Lower lobe of right lung (tissue), 2 donors: ENCODE data around the gene CTNNA2. TPM values are rescaled to one million over a fixed set of nuclear protein-coding genes. Genes with fewer than 3 reads are reported as not detected.
"Not testable (repeated sequence)": the region's sequence is repeated elsewhere in the genome, so short reads cannot be mapped to it uniquely, and the experiment has no call there.

Experiments used
- ATAC-seq, 2 donors: fragments of 200-7000 bp; cut with Tn5 transposase; one replicate each; pipeline ENCODE4 v1.9.1; 2020 to 2022; ENCODE audit warnings: mild to moderate bottlenecking in 2 of 2, moderate library complexity in 2 of 2
- DNase-seq: peaks from one replicate; pipeline ENCODE4 v3.0.0-alpha.2; 2020
- H3K27ac ChIP-seq: fragments of 200-600 bp; one replicate; pipeline ENCODE4 v1.8.0; 2022
- H3K27me3 ChIP-seq: fragments of 200-600 bp; one replicate; pipeline ENCODE4 v1.8.0; 2022; ENCODE audit warnings: low read depth
- H3K36me3 ChIP-seq: fragments of 200-600 bp; one replicate; pipeline ENCODE4 v1.8.0; 2022; ENCODE audit warnings: mild to moderate bottlenecking
- H3K4me1 ChIP-seq: fragments of 200-600 bp; one replicate; pipeline ENCODE4 v1.8.0; 2022
- H3K4me3 ChIP-seq: fragments of 200-600 bp; one replicate; pipeline ENCODE4 v1.8.0; 2022; ENCODE audit warnings: mild to moderate bottlenecking
- H3K9me3 ChIP-seq: fragments of 200-600 bp; one replicate; pipeline ENCODE4 v1.8.0; 2022
- CTCF ChIP-seq: fragments of 200-600 bp; IDR thresholded peaks from one replicate; pipeline ENCODE4 v1.8.0; 2022; ENCODE audit warnings: antibody characterized with exemption, mild to moderate bottlenecking
- intact Hi-C: fragments of 100-400 bp; cut with DNase I; formaldehyde crosslinking; loops from one replicate; pipeline ENCODE4 v1.11.0; 2022
- total RNA-seq: library from RNA; stranded (reverse); fragmentation: NEBNext Ultra II Directional; extraction: Animal tissue kit (Norgen Biotek cat#: 25700); gene quantifications from one replicate; pipeline ENCODE4 v1.2.1, GENCODE V29; 2021
- donor health status: DM: no; HTN: yes; CAD: no; lungs with severe emphysema.

CTNNA2 gene
- total RNA-seq, 1 donor from 2014 or later, result not detected

DNA sequence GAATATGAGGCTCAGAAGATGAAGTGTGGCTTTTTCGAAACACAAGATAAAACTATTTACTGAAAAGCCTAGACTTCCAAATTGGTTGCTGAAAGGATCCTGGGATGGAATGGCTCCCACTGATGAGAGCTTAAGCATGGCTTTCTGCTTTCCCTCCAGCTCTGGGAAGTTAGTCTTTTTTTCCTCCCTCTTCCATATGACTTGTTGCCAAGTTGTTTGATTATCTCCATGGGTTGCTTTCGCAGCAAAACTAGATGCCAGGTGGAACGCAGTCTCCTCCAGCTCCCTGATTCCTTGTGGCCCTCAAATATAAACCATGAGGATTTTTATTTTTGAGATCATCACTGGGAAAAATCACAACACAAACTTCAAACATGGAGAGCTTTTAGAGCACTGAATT is 515.2 kb downstream of the CTNNA2 start:
- intact Hi-C loops, result no loop called here
- no peak for ATAC-seq
- DNase-seq, result no peak

GRCh38 chr2:80028584-80028983 is 515.7 kb downstream of the CTNNA2 start:
- Histone ChIP-seq H3K27me3 (no peaks in the 10 kb centered on the region), H3K27ac (no peak overlapping the region), H3K36me3 (no peaks in the 10 kb centered on the region), H3K4me1 (no peaks in the 10 kb centered on the region), H3K4me3 (no peak overlapping the region), H3K9me3 (no peaks in the 10 kb centered on the region)
- intact Hi-C loops, result no loop called here
- no peak for ATAC-seq
- DNase-seq, result no peak
- no peak for TF ChIP-seq CTCF

More for the DNA sequence above, 515.2 kb downstream of the CTNNA2 start:
- no peak overlapping the region for H3K4me3 ChIP-seq
- no peaks in the 10 kb centered on the region for H3K4me1 ChIP-seq
- H3K36me3 ChIP-seq, result no peaks in the 10 kb centered on the region
- no peak for TF ChIP-seq CTCF
- no peaks in the 10 kb centered on the region for H3K27me3 ChIP-seq
- no peak overlapping the region for H3K27ac ChIP-seq
- H3K9me3 ChIP-seq, result no peaks in the 10 kb centered on the region

GRCh38 chr2:80030135-80030534 is 517.3 kb downstream of the CTNNA2 start:
- H3K9me3 ChIP-seq, result no peaks in the 10 kb centered on the region
- no peaks in the 10 kb centered on the region for H3K36me3 ChIP-seq
- no peak overlapping the region for H3K27ac ChIP-seq
- no peaks in the 10 kb centered on the region for H3K27me3 ChIP-seq
- DNase-seq, result no peak
- intact Hi-C loops, result no loop called here
- no peak for ATAC-seq
- H3K4me3 ChIP-seq, result no peak overlapping the region
- TF ChIP-seq CTCF, result no peak
- H3K4me1 ChIP-seq, result no peaks in the 10 kb centered on the region

DNA sequence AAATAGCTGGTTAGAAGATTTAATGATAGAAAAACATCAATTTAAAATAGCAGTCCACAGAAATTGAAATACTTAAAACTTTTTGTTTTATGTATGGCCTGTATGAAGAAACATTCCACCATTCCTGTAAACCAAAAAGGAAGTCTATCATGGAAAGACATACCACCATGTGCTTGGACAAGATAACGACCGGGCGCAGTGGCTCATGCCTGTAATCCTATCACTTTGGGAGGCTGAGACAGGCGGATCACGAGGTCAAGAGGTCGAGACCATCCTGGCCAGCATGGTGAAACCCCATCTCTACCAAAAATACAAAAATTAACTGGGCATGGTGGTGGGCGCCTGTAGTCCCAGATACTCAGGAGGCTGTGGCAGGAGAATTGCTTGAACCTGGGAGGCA is 519.8 kb downstream of the CTNNA2 start:
- H3K9me3 ChIP-seq, H3K36me3 ChIP-seq, intact Hi-C loops, ATAC-seq, H3K4me1 ChIP-seq, H3K27me3 ChIP-seq, H3K27ac ChIP-seq, DNase-seq, H3K4me3 ChIP-seq: not testable (repeated sequence)

- intact Hi-C loops, result no loop called here
- Histone ChIP-seq H3K9me3 (no peaks in the 10 kb centered on the region), H3K27ac (no peak overlapping the region), H3K4me3 (no peak overlapping the region), H3K36me3 (no peaks in the 10 kb centered on the region), H3K4me1 (no peaks in the 10 kb centered on the region), H3K27me3 (no peaks in the 10 kb centered on the region)
- DNase-seq (no peak), ATAC-seq (no peak)
- no peak for TF ChIP-seq CTCF
Observed at GRCh38 chr2:80035749-80036285, 523.0 kb downstream of the CTNNA2 start.

DNA sequence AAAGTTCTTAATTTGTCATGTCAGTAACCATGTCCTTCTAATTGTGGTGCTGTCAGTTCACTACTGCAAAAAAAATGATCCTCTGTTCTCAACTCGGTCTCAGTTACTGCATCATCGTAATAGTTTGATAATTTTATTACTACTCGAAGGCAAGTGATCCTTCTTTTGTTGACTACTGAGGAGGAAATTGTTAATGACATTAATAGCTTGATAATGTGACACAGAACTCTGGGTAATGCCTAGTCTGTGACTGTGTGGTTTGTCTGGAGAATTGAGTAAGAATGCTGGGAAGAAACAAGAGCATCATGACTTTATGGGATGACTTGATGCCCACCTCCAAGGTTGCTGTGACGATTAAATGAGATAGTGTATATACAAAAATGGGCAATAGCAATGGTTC is 524.5 kb downstream of the CTNNA2 start:
- no peaks in the 10 kb centered on the region for H3K36me3 ChIP-seq
- DNase-seq (no peak), ATAC-seq (no peak)
- intact Hi-C loops, result no loop called here
- TF ChIP-seq CTCF, result no peak
- H3K4me3 ChIP-seq, result no peak overlapping the region
- no peak overlapping the region for H3K27ac ChIP-seq
- H3K27me3 ChIP-seq, result no peaks in the 10 kb centered on the region
- H3K4me1 ChIP-seq, result no peaks in the 10 kb centered on the region
- no peaks in the 10 kb centered on the region for H3K9me3 ChIP-seq
